Suprapubic skin (tissue), 4 donors: Measurements from ENCODE around the gene DGKB.

Source experiments
- EP300 ChIP-seq: sonication (generic); formaldehyde crosslinking; IDR thresholded peaks from one replicate; pipeline ENCODE4 v1.6.1; 2017; ENCODE audit warnings: antibody characterized with exemption
- POLR2A ChIP-seq, 2 donors: fragments of 450-650 bp; IDR thresholded peaks; one replicate each; pipeline ENCODE4 v1.6.1; 2017; ENCODE audit warnings: antibody characterized with exemption in 2 of 2, mild to moderate bottlenecking in 2 of 2, moderate library complexity in 2 of 2
- POLR2AphosphoS5 ChIP-seq, 3 donors: sonication (generic); formaldehyde crosslinking; IDR thresholded peaks; one replicate each; pipeline ENCODE4 v1.6.1; 2017; ENCODE audit warnings: antibody characterized with exemption in 3 of 3
- TF ChIP-seq, protein P1 (sequence below), 2 donors: fragments of 200-600 bp in 1 of 2; fragments of 450-650 bp in 1 of 2; sonication (generic) in 1 of 2; IDR thresholded peaks; one replicate each; pipeline ENCODE4 v1.5.1; 2016 to 2019; ENCODE audit warnings: antibody characterized with exemption in 2 of 2, mild to moderate bottlenecking in 1 of 2, moderate library complexity in 1 of 2

DNA sequence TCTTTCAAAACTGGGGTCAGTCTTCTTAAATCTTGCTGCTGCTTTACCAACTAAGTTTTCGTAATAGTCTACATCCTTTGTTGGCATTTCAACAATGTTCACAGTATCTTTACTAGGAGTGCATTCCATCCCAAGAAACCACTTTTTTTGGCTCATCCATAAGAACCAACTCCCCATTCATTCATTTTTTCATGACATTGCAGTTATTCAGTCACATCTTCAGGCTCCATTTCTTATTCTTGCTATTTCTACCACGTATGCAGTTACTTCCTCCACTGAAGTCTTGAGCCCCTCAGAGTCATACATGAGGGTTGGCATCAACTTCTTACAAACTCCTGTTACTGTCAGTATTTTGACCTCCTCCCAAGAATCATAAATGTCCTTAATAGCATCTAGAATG, 392.3 kb downstream of the DGKB start:
- TF ChIP-seq, protein P1, sequence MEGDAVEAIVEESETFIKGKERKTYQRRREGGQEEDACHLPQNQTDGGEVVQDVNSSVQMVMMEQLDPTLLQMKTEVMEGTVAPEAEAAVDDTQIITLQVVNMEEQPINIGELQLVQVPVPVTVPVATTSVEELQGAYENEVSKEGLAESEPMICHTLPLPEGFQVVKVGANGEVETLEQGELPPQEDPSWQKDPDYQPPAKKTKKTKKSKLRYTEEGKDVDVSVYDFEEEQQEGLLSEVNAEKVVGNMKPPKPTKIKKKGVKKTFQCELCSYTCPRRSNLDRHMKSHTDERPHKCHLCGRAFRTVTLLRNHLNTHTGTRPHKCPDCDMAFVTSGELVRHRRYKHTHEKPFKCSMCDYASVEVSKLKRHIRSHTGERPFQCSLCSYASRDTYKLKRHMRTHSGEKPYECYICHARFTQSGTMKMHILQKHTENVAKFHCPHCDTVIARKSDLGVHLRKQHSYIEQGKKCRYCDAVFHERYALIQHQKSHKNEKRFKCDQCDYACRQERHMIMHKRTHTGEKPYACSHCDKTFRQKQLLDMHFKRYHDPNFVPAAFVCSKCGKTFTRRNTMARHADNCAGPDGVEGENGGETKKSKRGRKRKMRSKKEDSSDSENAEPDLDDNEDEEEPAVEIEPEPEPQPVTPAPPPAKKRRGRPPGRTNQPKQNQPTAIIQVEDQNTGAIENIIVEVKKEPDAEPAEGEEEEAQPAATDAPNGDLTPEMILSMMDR (IDR thresholded peaks at IDR 0.05) = no peak
- TF ChIP-seq EP300 = no peak
- no peak for TF ChIP-seq POLR2A (IDR thresholded peaks at IDR 0.05)
- TF ChIP-seq POLR2AphosphoS5 (IDR thresholded peaks at IDR 0.05) = no peak
